ENCODE data around the gene ATL1. TPM values are rescaled to one million over a fixed set of nuclear protein-coding genes. Genes with fewer than 3 reads are reported as not detected.
"Not testable (repeated sequence)": the region's sequence is repeated elsewhere in the genome, so short reads cannot be mapped to it uniquely, and the experiment has no call there.

Gene ATL1
- total RNA-seq, 2 donors from 2014 or later: 0.88 to 1.7 TPM

GRCh38 chr14:50534997-50535396 lies 24.9 kb upstream of the ATL1 start:
- TF ChIP-seq, protein P1, sequence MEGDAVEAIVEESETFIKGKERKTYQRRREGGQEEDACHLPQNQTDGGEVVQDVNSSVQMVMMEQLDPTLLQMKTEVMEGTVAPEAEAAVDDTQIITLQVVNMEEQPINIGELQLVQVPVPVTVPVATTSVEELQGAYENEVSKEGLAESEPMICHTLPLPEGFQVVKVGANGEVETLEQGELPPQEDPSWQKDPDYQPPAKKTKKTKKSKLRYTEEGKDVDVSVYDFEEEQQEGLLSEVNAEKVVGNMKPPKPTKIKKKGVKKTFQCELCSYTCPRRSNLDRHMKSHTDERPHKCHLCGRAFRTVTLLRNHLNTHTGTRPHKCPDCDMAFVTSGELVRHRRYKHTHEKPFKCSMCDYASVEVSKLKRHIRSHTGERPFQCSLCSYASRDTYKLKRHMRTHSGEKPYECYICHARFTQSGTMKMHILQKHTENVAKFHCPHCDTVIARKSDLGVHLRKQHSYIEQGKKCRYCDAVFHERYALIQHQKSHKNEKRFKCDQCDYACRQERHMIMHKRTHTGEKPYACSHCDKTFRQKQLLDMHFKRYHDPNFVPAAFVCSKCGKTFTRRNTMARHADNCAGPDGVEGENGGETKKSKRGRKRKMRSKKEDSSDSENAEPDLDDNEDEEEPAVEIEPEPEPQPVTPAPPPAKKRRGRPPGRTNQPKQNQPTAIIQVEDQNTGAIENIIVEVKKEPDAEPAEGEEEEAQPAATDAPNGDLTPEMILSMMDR (conservative IDR thresholded peaks at IDR 0.05): no peak
- Mint-ChIP-seq H3K27ac (no peak overlapping the region), H3K4me3 (no peak overlapping the region), H3K27me3 (ENCODE audit: insufficient read depth) (peaks cover 9% of the 10 kb centered on the region), H3K4me1 (peaks cover 20% of the 10 kb centered on the region), H3K36me3 (ENCODE audit: low read depth) (peaks cover 6% of the 10 kb centered on the region), H3K9me3 (peaks cover 22% of the 10 kb centered on the region)
- peaks cover 11% of the 10 kb centered on the region for H3K9me3 ChIP-seq (ENCODE audit: control insufficient read depth, low read length)
- no peak overlapping the region for H3K9ac ChIP-seq (ENCODE audit: extremely low read depth, low read length, poor library complexity, severe bottlenecking)
- 100% methylated on average over 1 of the region's 1 CpG; no CpG with 5 or more reads in 1 of the 2 experiments for WGBS, 2 experiments (ENCODE audit: insufficient coverage in 1 of 2, insufficient read length in 1 of 2)
- no peak for DNase-seq
- H3K27me3 ChIP-seq (ENCODE audit: control insufficient read depth, insufficient read depth, low read length, poor library complexity, severe bottlenecking): no peaks in the 10 kb centered on the region
- no peak overlapping the region for H3K27ac ChIP-seq (ENCODE audit: low read depth, low read length)
- no peaks in the 10 kb centered on the region for H3K36me3 ChIP-seq (ENCODE audit: control insufficient read depth, insufficient read depth, low read length)
- H3K4me3 ChIP-seq (ENCODE audit: low read length): no peak overlapping the region
- H3K4me1 ChIP-seq (ENCODE audit: control insufficient read depth, insufficient read depth, low read length): no peaks in the 10 kb centered on the region

DNA sequence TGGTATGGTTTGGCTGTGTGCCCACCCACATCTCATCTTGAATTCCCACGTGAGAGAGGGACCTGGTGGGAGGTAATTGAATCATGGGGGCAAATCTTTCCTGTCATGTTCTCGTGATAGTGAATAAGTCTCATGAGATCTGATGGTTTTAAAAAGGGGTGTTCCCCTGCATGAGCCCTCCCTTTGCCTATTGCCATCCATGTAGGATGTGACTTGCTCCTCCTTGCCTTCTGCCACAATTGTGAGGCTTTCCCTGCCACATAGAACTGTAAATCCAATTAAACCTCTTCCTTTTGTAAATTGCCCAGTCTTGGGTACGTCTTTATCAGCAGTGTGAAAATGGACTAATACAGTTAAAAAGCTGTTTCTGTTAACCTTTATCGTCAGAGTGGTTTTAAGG lies 21.9 kb upstream of the ATL1 start:
- H3K9me3 Mint-ChIP-seq: peaks cover 22% of the 10 kb centered on the region
- 41 to 68% methylated on average over 2 to 4 of the region's 4 CpGs for WGBS, 2 experiments (ENCODE audit: insufficient coverage in 1 of 2, insufficient read length in 1 of 2)
- not testable (repeated sequence) for H3K27ac ChIP-seq (ENCODE audit: low read depth, low read length); H3K4me1 ChIP-seq (ENCODE audit: control insufficient read depth, insufficient read depth, low read length); H3K4me3 Mint-ChIP-seq; H3K27ac Mint-ChIP-seq; H3K36me3 ChIP-seq (ENCODE audit: control insufficient read depth, insufficient read depth, low read length); H3K27me3 ChIP-seq (ENCODE audit: control insufficient read depth, insufficient read depth, low read length, poor library complexity, severe bottlenecking); H3K36me3 Mint-ChIP-seq (ENCODE audit: low read depth); H3K9ac ChIP-seq (ENCODE audit: extremely low read depth, low read length, poor library complexity, severe bottlenecking); H3K27me3 Mint-ChIP-seq (ENCODE audit: insufficient read depth); H3K4me3 ChIP-seq (ENCODE audit: low read length); DNase-seq; H3K4me1 Mint-ChIP-seq
- H3K9me3 ChIP-seq (ENCODE audit: control insufficient read depth, low read length): peaks cover 11% of the 10 kb centered on the region

- Histone ChIP-seq H3K4me3 (ENCODE audit: low read length) (no peak overlapping the region), H3K9ac (ENCODE audit: extremely low read depth, low read length, poor library complexity, severe bottlenecking) (no peak overlapping the region), H3K4me1 (ENCODE audit: control insufficient read depth, insufficient read depth, low read length) (no peaks in the 10 kb centered on the region), H3K9me3 (ENCODE audit: control insufficient read depth, low read length) (peaks cover 11% of the 10 kb centered on the region), H3K27me3 (ENCODE audit: control insufficient read depth, insufficient read depth, low read length, poor library complexity, severe bottlenecking) (no peaks in the 10 kb centered on the region), H3K36me3 (ENCODE audit: control insufficient read depth, insufficient read depth, low read length) (no peaks in the 10 kb centered on the region), H3K27ac (ENCODE audit: low read depth, low read length) (no peak overlapping the region)
- Mint-ChIP-seq H3K4me3 (no peak overlapping the region), H3K9me3 (peaks cover 22% of the 10 kb centered on the region), H3K27ac (no peak overlapping the region), H3K4me1 (no peaks in the 10 kb centered on the region), H3K27me3 (ENCODE audit: insufficient read depth) (no peaks in the 10 kb centered on the region), H3K36me3 (ENCODE audit: low read depth) (peaks cover 6% of the 10 kb centered on the region)
- DNase-seq: no peak
- TF ChIP-seq, protein P1 (conservative IDR thresholded peaks at IDR 0.05): no peak
These were observed 20.9 kb upstream of the ATL1 start for GRCh38 chr14:50539051-50539450.

- peaks cover 22% of the 10 kb centered on the region for H3K9me3 Mint-ChIP-seq
- TF ChIP-seq, protein P1 (conservative IDR thresholded peaks at IDR 0.05): no peak
- no peak overlapping the region for H3K9ac ChIP-seq (ENCODE audit: extremely low read depth, low read length, poor library complexity, severe bottlenecking)
- peaks cover 3% of the 10 kb centered on the region for H3K27me3 Mint-ChIP-seq (ENCODE audit: insufficient read depth)
- H3K36me3 Mint-ChIP-seq (ENCODE audit: low read depth): peaks cover 6% of the 10 kb centered on the region
- WGBS, 2 experiments (ENCODE audit: insufficient coverage in 1 of 2, insufficient read length in 1 of 2): 74 to 100% methylated on average over 1 of the region's 1 CpG
- no peak overlapping the region for H3K27ac Mint-ChIP-seq
- H3K4me1 Mint-ChIP-seq: no peaks in the 10 kb centered on the region
- no peak overlapping the region for H3K4me3 Mint-ChIP-seq
- no peaks in the 10 kb centered on the region for H3K36me3 ChIP-seq (ENCODE audit: control insufficient read depth, insufficient read depth, low read length)
- no peaks in the 10 kb centered on the region for H3K27me3 ChIP-seq (ENCODE audit: control insufficient read depth, insufficient read depth, low read length, poor library complexity, severe bottlenecking)
- H3K4me3 ChIP-seq (ENCODE audit: low read length): no peak overlapping the region
- DNase-seq: no peak
- no peaks in the 10 kb centered on the region for H3K4me1 ChIP-seq (ENCODE audit: control insufficient read depth, insufficient read depth, low read length)
- H3K9me3 ChIP-seq (ENCODE audit: control insufficient read depth, low read length): peaks cover 11% of the 10 kb centered on the region
- H3K27ac ChIP-seq (ENCODE audit: low read depth, low read length): no peak overlapping the region
These were observed 18.8 kb upstream of the ATL1 start for GRCh38 chr14:50541159-50541567.
